Adipocyte (in vitro differentiated cells): ENCODE results near the gene SGTA.
"Not testable (repeated sequence)": the region's sequence is repeated elsewhere in the genome, so short reads cannot be mapped to it uniquely, and the experiment has no call there.

Experiments
- DNase-seq: peaks from one replicate; pipeline ENCODE4 v3.0.0-alpha.2; 2015; ENCODE audit warnings: low read depth
- H3K27me3 ChIP-seq: replicated peaks from 2 replicates; pipeline ENCODE4 v1.7.0; 2013; ENCODE audit warnings: mild to moderate bottlenecking, low read length, moderate library complexity; ENCODE audit not compliant: control insufficient read depth, insufficient read depth
- H3K36me3 ChIP-seq: 2 replicates; pipeline ENCODE4 v1.7.0; 2013; ENCODE audit warnings: low read length, mild to moderate bottlenecking, moderate library complexity; ENCODE audit not compliant: control insufficient read depth, insufficient read depth, severe bottlenecking
- H3K4me1 ChIP-seq: 2 replicates; pipeline ENCODE4 v1.7.0; 2013; ENCODE audit warnings: mild to moderate bottlenecking, low read length, moderate library complexity; ENCODE audit not compliant: control insufficient read depth, insufficient read depth
- H3K4me3 ChIP-seq: 2 replicates; pipeline ENCODE4 v1.7.0; 2013; ENCODE audit warnings: mild to moderate bottlenecking, low read length, moderate library complexity
- H3K9ac ChIP-seq: 2 replicates; pipeline ENCODE4 v1.7.0; 2013; ENCODE audit warnings: mild to moderate bottlenecking, low read length, moderate library complexity
- H3K9me3 ChIP-seq: 2 replicates; pipeline ENCODE4 v1.7.0; 2013; ENCODE audit warnings: mild to moderate bottlenecking, low read length, moderate library complexity; ENCODE audit not compliant: control insufficient read depth

SGTA gene

GRCh38 chr19:2782936-2783780 lies at the start of gene SGTA:
Gene SGTA (minus strand): TSS chr19:2783273. CDS start chr19:2769068, 14,205 bp downstream.
- H3K27me3 ChIP-seq, result no peaks in the 10 kb centered on the region
- no peaks in the 10 kb centered on the region for H3K9me3 ChIP-seq
- DNase-seq, result peak; percentile 99
- peak within 1 kb of the TSS; percentile 96 for H3K4me3 ChIP-seq
- peaks cover 44% of the 10 kb centered on the region for H3K4me1 ChIP-seq
- peak within 1 kb of the TSS; percentile 98 for H3K9ac ChIP-seq
- no peaks in the 10 kb centered on the region for H3K36me3 ChIP-seq

- no peaks in the 10 kb centered on the region for H3K27me3 ChIP-seq
- H3K36me3 ChIP-seq, result peaks cover 18% of the 10 kb centered on the region
- H3K4me3 ChIP-seq, result no peak overlapping the region
- peaks cover 36% of the 10 kb centered on the region for H3K9me3 ChIP-seq
- no peak for DNase-seq
- no peaks in the 10 kb centered on the region for H3K4me1 ChIP-seq
- H3K9ac ChIP-seq, result no peak overlapping the region
These were observed 44.9 kb upstream of the SGTA start for GRCh38 chr19:2827840-2828489.

GRCh38 chr19:2827022-2827421 lies 43.9 kb upstream of the SGTA start:
- Histone ChIP-seq H3K27me3 (no peaks in the 10 kb centered on the region), H3K4me3 (no peak overlapping the region), H3K9me3 (peaks cover 27% of the 10 kb centered on the region), H3K4me1 (no peaks in the 10 kb centered on the region), H3K36me3 (peaks cover 9% of the 10 kb centered on the region), H3K9ac (no peak overlapping the region)
- no peak for DNase-seq

- no peak for DNase-seq
- peaks cover 9% of the 10 kb centered on the region for H3K9me3 ChIP-seq
- peaks cover 3% of the 10 kb centered on the region for H3K4me1 ChIP-seq
- no peak overlapping the region for H3K4me3 ChIP-seq
- peaks cover 9% of the 10 kb centered on the region for H3K36me3 ChIP-seq
- H3K9ac ChIP-seq, result no peak overlapping the region
- H3K27me3 ChIP-seq, result no peaks in the 10 kb centered on the region
These were observed 41.1 kb upstream of the SGTA start for GRCh38 chr19:2824129-2824528.

- Histone ChIP-seq H3K9ac (no peak overlapping the region), H3K27me3 (no peaks in the 10 kb centered on the region), H3K9me3 (peaks cover 9% of the 10 kb centered on the region), H3K36me3 (peaks cover 9% of the 10 kb centered on the region), H3K4me1 (peaks cover 3% of the 10 kb centered on the region), H3K4me3 (no peak overlapping the region)
- no peak for DNase-seq
These were observed 40.6 kb upstream of the SGTA start for GRCh38 chr19:2823646-2824045.

GRCh38 chr19:2822846-2823245 lies 39.8 kb upstream of the SGTA start:
- Histone ChIP-seq H3K36me3 (peaks cover 9% of the 10 kb centered on the region), H3K4me1 (peaks cover 3% of the 10 kb centered on the region), H3K9ac (no peak overlapping the region), H3K9me3 (peaks cover 5% of the 10 kb centered on the region), H3K4me3 (no peak overlapping the region), H3K27me3 (no peaks in the 10 kb centered on the region)
- no peak for DNase-seq

- DNase-seq, result peak; percentile 35
- Histone ChIP-seq H3K36me3 (no peaks in the 10 kb centered on the region), H3K4me3 (peak overlapping the region; percentile 93), H3K9me3 (no peaks in the 10 kb centered on the region), H3K9ac (peak overlapping the region; percentile 90), H3K27me3 (no peaks in the 10 kb centered on the region), H3K4me1 (peaks cover 3% of the 10 kb centered on the region)
These were observed 37.1 kb upstream of the SGTA start for GRCh38 chr19:2820112-2820702.

- Histone ChIP-seq H3K4me1 (peaks cover 3% of the 10 kb centered on the region), H3K9ac (peak within 1 kb of the TSS; percentile 90), H3K4me3 (peak within 1 kb of the TSS; percentile 93), H3K36me3 (no peaks in the 10 kb centered on the region), H3K27me3 (no peaks in the 10 kb centered on the region), H3K9me3 (no peaks in the 10 kb centered on the region)
- peak; percentile 98 for DNase-seq
These were observed 36.6 kb upstream of the SGTA start, which contains the start of gene ZNF554 for GRCh38 chr19:2819540-2820111. Gene ZNF554 (plus strand): TSS chr19:2819868. CDS start chr19:2820072, 204 bp downstream.

GRCh38 chr19:2817237-2817829 lies 34.3 kb upstream of the SGTA start:
- H3K36me3 ChIP-seq, H3K4me3 ChIP-seq, H3K9me3 ChIP-seq, H3K9ac ChIP-seq, H3K27me3 ChIP-seq, H3K4me1 ChIP-seq, DNase-seq: not testable (repeated sequence)

- Histone ChIP-seq H3K27me3 (no peaks in the 10 kb centered on the region), H3K36me3 (no peaks in the 10 kb centered on the region), H3K4me3 (no peak overlapping the region), H3K9me3 (no peaks in the 10 kb centered on the region), H3K9ac (no peak overlapping the region), H3K4me1 (peaks cover 3% of the 10 kb centered on the region)
- DNase-seq, result no peak
These were observed 33.6 kb upstream of the SGTA start for GRCh38 chr19:2816641-2817040.

- Histone ChIP-seq H3K36me3 (peaks cover 7% of the 10 kb centered on the region), H3K4me1 (peaks cover 3% of the 10 kb centered on the region), H3K9ac (no peak overlapping the region), H3K4me3 (no peak overlapping the region), H3K9me3 (no peaks in the 10 kb centered on the region), H3K27me3 (no peaks in the 10 kb centered on the region)
- DNase-seq, result no peak
These were observed 32.9 kb upstream of the SGTA start for GRCh38 chr19:2815923-2816322.
